ENCODE measurements around the gene NUB1.
"Not testable (repeated sequence)": the region's sequence is repeated elsewhere in the genome, so short reads cannot be mapped to it uniquely, and the experiment has no call there.

- TF ChIP-seq CTCF, POLR2A (IDR thresholded peaks at IDR 0.05): not testable (repeated sequence)
Measured at GRCh38 chr7:151304251-151304650, 37.4 kb upstream of the NUB1 start.

Measured in heart left ventricle (tissue), 13 donors.